OCI-M1 (cell line): ENCODE results near the gene USF2.
A peak's percentile ranks its signal among the peaks of the same experiment; 100 is the strongest.

Experiments used
- DNase-seq: peaks from one replicate; lab custom pipeline; 2025; lab: John Stamatoyannopoulos, UW

The USF2 gene

GRCh38 chr19:35241417-35241816 lies 27.3 kb upstream of the USF2 start:
- peak; percentile 12 for DNase-seq

DNA sequence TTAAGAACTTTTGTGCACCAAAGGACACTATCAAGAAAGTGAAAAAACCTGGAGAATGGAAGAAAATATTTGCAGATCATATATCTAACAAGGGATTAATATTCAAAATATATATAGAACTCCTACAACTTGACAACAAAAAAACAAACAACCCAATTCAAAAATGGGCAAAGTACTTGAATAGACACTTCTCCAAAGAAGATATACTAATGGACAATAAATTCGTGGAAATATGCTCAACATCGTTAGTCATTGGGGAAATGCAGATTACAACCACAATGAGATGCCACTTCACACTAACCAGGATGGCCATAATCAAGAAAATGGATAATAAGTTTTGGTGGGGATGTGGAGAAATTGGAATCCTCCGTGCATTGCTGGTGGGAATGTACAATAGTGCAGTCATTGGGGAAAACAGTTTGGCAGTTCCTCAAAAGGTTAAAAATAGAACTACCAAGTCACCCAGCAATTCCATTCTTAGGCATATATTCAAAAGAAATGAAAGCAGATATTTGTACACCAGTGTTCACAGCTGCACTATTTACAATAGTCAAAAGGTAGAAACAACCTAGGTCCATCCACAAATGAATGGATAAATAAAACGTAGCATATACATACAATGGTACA lies 22.2 kb upstream of the USF2 start:
- DNase-seq = no peak

- no peak for DNase-seq
Measured at GRCh38 chr19:35247526-35248309, 21.0 kb upstream of the USF2 start.

GRCh38 chr19:35248310-35249145 lies 20.2 kb upstream of the USF2 start, which contains the start of gene LSR:
LSR (plus strand) TSS chr19:35249002; CDS start chr19:35249023, 21 bp downstream.
- DNase-seq = no peak

- DNase-seq = no peak
Measured at GRCh38 chr19:35249146-35249847, 19.5 kb upstream of the USF2 start.

DNA sequence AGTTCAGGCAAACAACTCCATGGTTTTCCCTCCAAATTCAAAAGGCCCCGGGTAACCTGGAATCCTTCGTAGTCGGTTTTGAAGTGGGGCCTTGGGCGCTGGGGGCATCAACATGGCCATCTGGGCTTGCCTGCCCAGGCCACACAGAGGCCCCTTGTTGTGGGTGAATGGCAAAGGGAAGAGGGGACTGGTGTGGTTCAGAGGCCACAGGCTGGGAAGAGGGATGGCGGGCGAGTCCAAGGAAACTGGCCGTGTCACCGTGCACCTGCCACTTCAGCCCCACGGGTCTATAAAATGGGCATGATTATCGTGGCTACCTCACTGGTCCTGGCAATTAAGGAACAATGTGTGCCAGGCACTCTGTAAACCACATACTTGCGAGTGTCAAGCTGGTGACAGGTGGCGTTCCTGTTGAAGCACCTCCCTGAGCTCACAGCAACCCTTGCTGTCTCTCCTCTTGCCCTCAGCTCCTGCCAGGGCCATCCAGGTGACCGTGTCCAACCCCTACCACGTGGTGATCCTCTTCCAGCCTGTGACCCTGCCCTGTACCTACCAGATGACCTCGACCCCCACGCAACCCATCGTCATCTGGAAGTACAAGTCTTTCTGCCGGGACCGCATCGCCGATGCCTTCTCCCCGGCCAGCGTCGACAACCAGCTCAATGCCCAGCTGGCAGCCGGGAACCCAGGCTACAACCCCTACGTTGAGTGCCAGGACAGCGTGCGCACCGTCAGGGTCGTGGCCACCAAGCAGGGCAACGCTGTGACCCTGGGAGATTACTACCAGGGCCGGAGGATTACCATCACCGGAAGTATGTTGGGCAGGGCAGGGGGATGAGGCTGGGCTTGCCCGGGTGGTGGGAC lies 18.7 kb upstream of the USF2 start:
- DNase-seq = no peak

DNA sequence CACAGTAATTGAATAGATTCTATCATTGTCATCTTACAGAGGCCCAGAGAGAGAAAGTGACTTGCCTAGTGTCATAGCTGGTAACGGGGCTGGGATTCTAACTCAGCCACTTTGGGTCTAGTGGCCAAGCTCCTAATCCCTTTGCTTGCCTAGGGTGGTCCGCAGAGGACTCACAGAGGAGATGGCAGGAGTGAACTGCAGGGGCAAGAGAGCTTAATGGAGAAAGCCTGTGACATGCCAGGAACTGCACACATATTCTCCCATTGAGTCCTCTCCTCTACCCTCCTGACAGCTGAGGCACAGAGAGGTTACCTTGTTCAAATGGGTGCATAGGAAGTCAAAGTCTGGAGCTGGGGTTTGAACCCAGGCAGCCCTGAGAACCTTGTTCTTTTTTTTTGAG lies 17.3 kb upstream of the USF2 start:
- DNase-seq = no peak

- no peak for DNase-seq
Measured at GRCh38 chr19:35253316-35254286, 15.2 kb upstream of the USF2 start.

DNA sequence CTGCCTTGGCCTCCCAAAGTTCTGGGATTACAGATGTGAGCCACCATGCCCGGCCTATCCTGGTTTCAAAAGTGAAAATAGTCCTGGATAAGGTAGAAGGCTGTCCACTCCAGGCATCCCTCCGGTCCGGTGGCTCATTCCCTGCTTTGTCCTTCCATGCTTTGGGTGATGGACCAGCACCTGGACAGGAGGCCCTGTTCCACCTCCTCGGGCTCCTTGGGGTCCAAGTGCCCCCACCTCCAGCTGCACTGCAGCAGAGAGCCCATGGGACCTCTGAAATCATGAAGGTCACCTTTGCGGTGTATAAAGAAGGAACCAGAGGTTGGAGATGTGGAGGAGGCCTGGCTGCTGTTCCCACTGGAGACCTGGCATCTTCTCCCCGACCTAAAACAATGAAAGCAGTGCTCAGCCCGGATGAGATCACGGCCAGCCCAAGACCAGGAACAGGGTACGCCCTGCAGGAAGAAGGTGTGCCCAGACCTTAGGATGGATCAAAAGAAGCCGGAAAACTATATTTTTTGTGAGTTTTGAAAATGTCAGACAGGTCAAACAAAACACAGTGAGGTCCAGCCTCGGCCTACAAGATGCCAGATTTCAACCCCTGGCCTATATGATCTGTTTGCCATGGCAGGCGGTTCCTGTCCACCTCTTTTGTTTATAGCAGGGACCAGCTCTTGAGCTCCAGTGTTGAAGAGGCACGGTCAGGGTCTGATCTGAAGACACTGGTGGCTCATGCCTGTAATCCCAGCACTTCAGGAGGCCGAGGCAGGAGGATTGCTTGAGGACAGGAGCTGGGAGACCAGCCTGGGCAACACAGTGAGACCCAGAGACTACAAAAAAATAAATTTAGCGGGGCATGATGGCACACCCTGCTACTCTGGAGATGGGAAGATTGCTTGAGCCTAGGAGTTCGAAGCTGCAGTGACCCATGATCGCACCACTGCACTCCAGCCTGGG lies 14.1 kb upstream of the USF2 start:
- no peak for DNase-seq

GRCh38 chr19:35256566-35256965 lies 12.2 kb upstream of the USF2 start:
- no peak for DNase-seq

DNA sequence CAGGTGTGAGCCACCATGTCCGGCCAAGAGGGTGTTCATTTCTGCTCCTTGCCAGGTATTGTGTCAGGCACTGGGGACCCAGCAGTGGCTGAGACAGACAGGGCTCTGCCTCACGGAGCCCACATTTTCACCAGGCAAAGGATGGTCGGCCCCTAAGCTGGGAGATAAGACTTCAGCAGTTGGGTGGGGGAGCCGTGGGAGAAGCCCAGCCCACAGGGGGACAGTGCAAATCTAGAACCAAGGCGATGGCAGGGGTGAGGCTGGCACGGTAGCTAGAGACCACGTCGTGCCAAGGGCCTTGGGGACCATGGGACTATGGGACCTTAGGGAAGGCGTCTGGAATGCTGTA lies 11.7 kb upstream of the USF2 start:
- DNase-seq = no peak

DNA sequence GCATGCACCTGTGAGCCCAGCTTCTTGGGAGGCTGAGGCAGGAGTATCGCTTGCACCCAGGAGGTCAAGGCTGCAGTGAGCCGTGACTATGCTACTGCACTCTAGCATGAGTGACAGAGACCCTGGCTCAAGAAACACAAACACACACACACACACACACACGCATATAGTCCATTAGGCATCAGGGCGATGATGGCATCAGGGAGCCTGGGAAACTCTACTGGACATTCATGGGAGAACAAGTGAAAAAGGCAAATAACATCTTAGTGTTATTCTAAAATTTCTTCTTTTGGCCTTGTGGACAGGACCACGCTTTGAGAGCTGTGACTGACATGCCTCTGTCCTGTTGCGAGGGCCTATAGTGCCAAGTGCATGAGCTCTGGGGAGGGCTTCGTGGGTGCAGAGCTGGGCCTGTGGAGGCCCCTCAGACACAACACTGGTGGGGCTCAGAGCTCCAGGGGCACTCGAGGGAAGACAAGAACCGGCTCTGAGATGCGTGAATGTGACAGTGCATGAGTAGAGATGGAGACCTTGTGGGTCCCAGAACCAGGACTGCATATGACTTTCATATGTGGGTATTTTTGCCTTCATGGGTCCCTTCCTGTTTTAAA lies 8.0 kb upstream of the USF2 start:
- DNase-seq = no peak

DNA sequence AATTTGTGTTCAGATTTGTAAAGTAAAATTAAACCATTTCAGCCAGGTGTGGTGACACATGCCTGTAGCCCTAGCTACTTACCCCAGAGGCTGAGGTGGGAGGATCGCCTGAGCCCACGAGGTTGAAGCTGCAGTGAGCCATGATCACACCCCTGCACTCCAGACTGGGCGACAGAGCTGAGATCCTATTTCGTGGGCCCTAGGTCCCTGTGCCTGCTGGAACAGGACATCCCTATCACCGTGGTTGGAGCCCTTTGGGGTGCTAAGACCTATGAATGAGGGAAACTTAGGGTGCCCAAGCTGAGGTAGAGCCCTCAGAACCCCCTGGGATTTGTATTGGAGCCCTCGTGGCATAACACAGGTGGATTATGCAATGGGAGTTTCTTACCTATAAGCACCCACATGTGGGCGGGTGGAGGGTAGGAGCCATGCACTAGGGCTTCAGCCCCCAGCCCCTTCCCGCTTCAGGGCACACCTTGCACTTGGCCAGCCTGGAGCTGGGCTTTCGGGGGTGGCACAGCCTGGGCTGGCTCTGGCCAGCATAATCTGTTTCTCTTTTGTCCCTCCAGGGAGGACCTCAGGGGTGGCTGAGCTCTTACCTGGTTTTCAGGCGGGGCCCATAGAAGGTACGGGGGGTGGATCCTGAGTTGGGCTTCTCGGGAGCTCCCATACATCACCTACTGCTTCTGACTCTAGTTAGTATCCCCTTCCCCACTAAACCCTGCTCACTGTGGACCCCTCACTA lies 7.2 kb upstream of the USF2 start:
- no peak for DNase-seq

DNA sequence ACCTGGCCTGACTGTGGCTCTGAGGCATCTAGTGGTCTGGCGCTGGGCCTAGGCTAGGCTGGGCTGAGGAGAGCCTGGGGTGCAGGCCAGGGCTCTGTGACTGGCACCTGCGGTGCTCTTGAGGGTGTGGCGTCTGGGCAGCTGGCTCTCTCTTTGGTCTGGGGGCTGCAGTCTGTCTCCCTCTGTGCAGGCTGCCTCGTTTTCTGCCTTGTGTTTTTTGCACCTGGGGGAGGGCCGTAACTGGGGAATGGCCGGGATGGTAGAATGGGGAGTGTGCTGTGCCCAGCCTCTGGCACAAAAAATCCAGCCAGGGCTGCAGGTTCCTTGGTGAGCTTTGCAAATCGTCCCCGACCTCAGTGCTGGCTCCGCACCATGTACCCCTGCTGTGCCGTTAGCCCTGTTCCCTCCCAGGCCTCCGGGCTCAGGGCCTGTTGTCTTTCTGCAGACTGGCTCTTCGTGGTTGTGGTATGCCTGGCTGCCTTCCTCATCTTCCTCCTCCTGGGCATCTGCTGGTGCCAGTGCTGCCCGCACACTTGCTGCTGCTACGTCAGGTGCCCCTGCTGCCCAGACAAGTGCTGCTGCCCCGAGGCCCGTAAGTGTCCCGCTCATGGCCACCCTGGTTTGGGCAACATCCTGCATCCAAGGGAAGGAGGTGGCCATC lies 6.5 kb upstream of the USF2 start:
- DNase-seq = no peak

- DNase-seq = peak; percentile 32
Measured at GRCh38 chr19:35264268-35265125, 4.3 kb upstream of the USF2 start.
